OCI-LY7 (cell line): ENCODE results near the gene UBQLNL. TPM values are rescaled to one million over a fixed set of nuclear protein-coding genes. Genes with fewer than 3 reads are reported as not detected.

Experiments
- BruUV-seq: library from RNA; stranded (reverse); fragments of 400-500 nt; replicated peaks from 2 replicates; lab custom pipeline; 2021; lab: Mats Ljungman, UMichigan
- CTCF ChIA-PET: fragments of 300-600 bp; sonication (Branson Sonifier 250); formaldehyde crosslinking; loops from one replicate; lab custom pipeline; 2022; ENCODE audit warnings: antibody characterized with exemption; ENCODE audit not compliant: unreplicated experiment; lab: Charles Lee
- POLR2A ChIA-PET: fragments of 300-600 bp; sonication (Branson Sonifier 250); formaldehyde crosslinking; loops from one replicate; lab custom pipeline; 2022; ENCODE audit warnings: antibody characterized with exemption; lab: Charles Lee
- DNase-seq: peaks from one replicate; pipeline ENCODE4 v3.0.0-alpha.2; 2015; ENCODE audit warnings: low spot score
- H2AFZ ChIP-seq: fragments of 200-600 bp; sonication (generic), shearing (Covaris generic); 2 replicates; pipeline ENCODE4 v1.6.1; 2014; ENCODE audit warnings: mild to moderate bottlenecking, antibody characterized with exemption, low read length, moderate library complexity
- H3K27ac ChIP-seq: fragments of 200-600 bp; sonication (generic); 2 replicates; pipeline ENCODE4 v1.5.1; 2014; ENCODE audit warnings: mixed run types, low read depth, mild to moderate bottlenecking, moderate library complexity, low read length, inconsistent platforms; ENCODE audit not compliant: poor library complexity, severe bottlenecking
- H3K36me3 ChIP-seq: fragments of 200-600 bp; sonication (generic); 2 replicates; pipeline ENCODE4 v1.6.1; 2014; ENCODE audit warnings: mild to moderate bottlenecking, antibody characterized with exemption, low read length, moderate library complexity, mixed read lengths; ENCODE audit not compliant: insufficient read depth
- H3K4me1 ChIP-seq: fragments of 200-600 bp; sonication (generic); 2 replicates; pipeline ENCODE4 v1.5.1; 2014; ENCODE audit warnings: mild to moderate bottlenecking, low read length; ENCODE audit not compliant: insufficient read depth, poor library complexity, severe bottlenecking
- H3K4me2 ChIP-seq: fragments of 200-600 bp; sonication (generic); 2 replicates; pipeline ENCODE4 v1.6.1; 2014; ENCODE audit warnings: mild to moderate bottlenecking, low read length
- H3K4me3 ChIP-seq: fragments of 200-600 bp; sonication (generic); 2 replicates; pipeline ENCODE4 v1.5.1; 2014; ENCODE audit warnings: mild to moderate bottlenecking, low read depth, low read length; ENCODE audit not compliant: poor library complexity, severe bottlenecking
- H3K79me2 ChIP-seq: fragments of 200-600 bp; sonication (generic); 2 replicates; pipeline ENCODE4 v1.6.1; 2016; ENCODE audit warnings: low read depth, mild to moderate bottlenecking, low read length, moderate library complexity, mixed read lengths; ENCODE audit not compliant: insufficient read depth
- H3K9me2 ChIP-seq: fragments of 200-600 bp; sonication (generic); 2 replicates; pipeline ENCODE4 v1.6.1; 2016; ENCODE audit warnings: mild to moderate bottlenecking, low read length, mixed read lengths; ENCODE audit not compliant: insufficient read depth
- H3K9me3 ChIP-seq: fragments of 200-600 bp; sonication (generic); 2 replicates; pipeline ENCODE4 v1.6.1; 2014; ENCODE audit warnings: mild to moderate bottlenecking, mixed run types, low read length, mixed read lengths
- H4K20me1 ChIP-seq: fragments of 200-600 bp; sonication (generic); 2 replicates; pipeline ENCODE4 v1.6.1; 2014; ENCODE audit warnings: mild to moderate bottlenecking, antibody characterized with exemption, low read length, moderate library complexity, mixed read lengths; ENCODE audit not compliant: insufficient read depth
- CTCF ChIP-seq: fragments of 200-600 bp; sonication (generic); conservative IDR thresholded peaks from 2 replicates; pipeline ENCODE4 v1.5.1; 2014; ENCODE audit warnings: mild to moderate bottlenecking, antibody characterized with exemption, low read length, moderate library complexity, mixed read lengths
- EZH2phosphoT487 ChIP-seq: fragments of 200-600 bp; sonication (generic); IDR thresholded peaks from 2 replicates; pipeline ENCODE4 v1.6.1; 2018; ENCODE audit warnings: low read depth, borderline replicate concordance, mild to moderate bottlenecking, mixed run types, antibody characterized with exemption, low read length, moderate library complexity, mixed read lengths
- intact Hi-C: fragments of 100-400 bp; cut with micrococcal nuclease; formaldehyde crosslinking; loops from one replicate; pipeline ENCODE4 v1.10.0; 2022; ENCODE audit not compliant: unreplicated experiment
- total RNA-seq, 2 experiments: library from RNA; depleted of rRNA in 1 of 2; stranded (reverse); fragments of >200 nt in 1 of 2; shearing (Covaris generic) in 1 of 2; gene quantifications; 2 replicates each; pipeline ENCODE4 v1.2.3, GENCODE V29; 2014 to 2022

The UBQLNL gene
- total RNA-seq, 2 experiments from 2014 or later, result 0.13 TPM; not detected in 1

GRCh38 chr11:5508605-5509004, 7.9 kb downstream of the UBQLNL start:
- ChIA-PET POLR2A (no interaction called here), CTCF (no interaction called here)
- Histone ChIP-seq H2AFZ (no peak overlapping the region), H3K9me2 (no peaks in the 10 kb centered on the region), H3K4me3 (no peak overlapping the region), H3K4me2 (no peak overlapping the region), H3K27ac (no peak overlapping the region), H3K9me3 (no peaks in the 10 kb centered on the region), H3K79me2 (no peaks in the 10 kb centered on the region), H3K36me3 (no peaks in the 10 kb centered on the region), H3K4me1 (no peaks in the 10 kb centered on the region), H4K20me1 (no peaks in the 10 kb centered on the region)
- intact Hi-C loops, result no loop called here
- TF ChIP-seq EZH2phosphoT487 (no peak), CTCF (no peak)
- no TSS peak for BruUV-seq
- DNase-seq, result no peak

DNA sequence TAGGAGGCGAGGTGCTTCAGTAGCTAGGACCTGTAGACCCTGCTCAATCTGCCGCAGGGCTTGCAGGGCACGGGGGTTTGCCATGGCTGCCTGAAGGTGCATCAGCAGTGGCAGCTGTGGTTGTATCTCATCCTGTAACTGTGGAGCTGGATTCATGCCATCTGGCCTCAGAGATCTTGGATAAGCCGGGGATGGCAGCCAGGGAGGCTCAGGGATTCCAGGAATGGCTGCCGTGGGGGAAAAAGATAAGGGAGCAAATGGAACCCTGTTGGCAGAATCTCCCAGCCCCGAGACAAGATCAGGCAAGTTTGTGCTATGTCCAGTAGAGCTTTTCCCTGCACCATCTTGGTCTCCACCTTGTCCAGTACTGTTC, 8.6 kb downstream of the UBQLNL start:
- H3K9me2 ChIP-seq, result no peaks in the 10 kb centered on the region
- no peak overlapping the region for H2AFZ ChIP-seq
- intact Hi-C loops, result no loop called here
- no peaks in the 10 kb centered on the region for H3K4me1 ChIP-seq
- POLR2A ChIA-PET, result interaction anchor here (0.6 kb wide), 1 partner anchor 191 kb away, joined by 3 read pairs; no protein-coding TSS in a partner anchor
- TF ChIP-seq EZH2phosphoT487 (no peak), CTCF (no peak)
- H3K4me2 ChIP-seq, result no peak overlapping the region
- H3K79me2 ChIP-seq, result no peaks in the 10 kb centered on the region
- no peaks in the 10 kb centered on the region for H3K36me3 ChIP-seq
- no peaks in the 10 kb centered on the region for H3K9me3 ChIP-seq
- H4K20me1 ChIP-seq, result no peaks in the 10 kb centered on the region
- H3K4me3 ChIP-seq, result no peak overlapping the region
- H3K27ac ChIP-seq, result no peak overlapping the region
- CTCF ChIA-PET, result no interaction called here
- no TSS peak for BruUV-seq
- DNase-seq, result no peak

GRCh38 chr11:5507177-5507932, 9.1 kb downstream of the UBQLNL start:
- no TSS peak for BruUV-seq
- Histone ChIP-seq H3K4me1 (no peaks in the 10 kb centered on the region), H3K79me2 (no peaks in the 10 kb centered on the region), H3K9me2 (no peaks in the 10 kb centered on the region), H4K20me1 (no peaks in the 10 kb centered on the region), H3K36me3 (no peaks in the 10 kb centered on the region), H3K4me3 (no peak overlapping the region), H3K9me3 (no peaks in the 10 kb centered on the region), H3K27ac (no peak overlapping the region), H3K4me2 (no peak overlapping the region), H2AFZ (no peak overlapping the region)
- TF ChIP-seq CTCF, result peak; percentile 38; the same call in 1 of the 2 replicates
- TF ChIP-seq EZH2phosphoT487, result no peak
- POLR2A ChIA-PET, result interaction anchor here (0.6 to 1.0 kb wide), 2 partner anchors 12 to 192 kb away, joined by 3 to 4 read pairs; no protein-coding TSS in a partner anchor
- intact Hi-C loops, result no loop called here
- CTCF ChIA-PET, result no interaction called here
- DNase-seq, result peak; percentile 6
